Neuronal stem cell (in vitro differentiated cells): Measurements from ENCODE around the gene HAGHL.

Source experiments
- DNase-seq: peaks from one replicate; pipeline ENCODE4 v3.0.0-alpha.2; 2013; ENCODE audit warnings: low spot score
- H2AFZ ChIP-seq: one replicate; pipeline ENCODE4 v1.6.1; 2013; ENCODE audit warnings: mild to moderate bottlenecking, low read length, inconsistent platforms
- H2AK5ac ChIP-seq: 2 replicates; pipeline ENCODE4 v1.6.1; 2013; ENCODE audit warnings: low read depth, mild to moderate bottlenecking, inconsistent platforms, low read length, moderate library complexity, mixed read lengths
- H2BK120ac ChIP-seq: 2 replicates; pipeline ENCODE4 v1.6.1; 2013; ENCODE audit warnings: low read depth, mild to moderate bottlenecking, inconsistent platforms, low read length, moderate library complexity, mixed read lengths
- H2BK12ac ChIP-seq: one replicate; pipeline ENCODE4 v1.6.1; 2013; ENCODE audit warnings: low read length, inconsistent platforms
- H2BK15ac ChIP-seq: 2 replicates; pipeline ENCODE4 v1.6.1; 2013; ENCODE audit warnings: mild to moderate bottlenecking, low read length, inconsistent platforms, mixed read lengths
- H2BK5ac ChIP-seq: one replicate; pipeline ENCODE4 v1.6.1; 2013; ENCODE audit warnings: inconsistent platforms, mild to moderate bottlenecking, low read length, moderate library complexity
- H3K14ac ChIP-seq: one replicate; pipeline ENCODE4 v1.6.1; 2013; ENCODE audit warnings: low read length, inconsistent platforms
- H3K18ac ChIP-seq: 2 replicates; pipeline ENCODE4 v1.6.1; 2013; ENCODE audit warnings: low read length, inconsistent platforms
- H3K23ac ChIP-seq: 2 replicates; pipeline ENCODE4 v1.6.1; 2013; ENCODE audit warnings: low read depth, mild to moderate bottlenecking, mixed read lengths, low read length, inconsistent platforms; ENCODE audit not compliant: poor library complexity
- H3K27ac ChIP-seq: replicated peaks from 3 replicates; pipeline ENCODE4 v1.5.1; 2013; ENCODE audit warnings: low read length, inconsistent platforms
- H3K27me3 ChIP-seq, 3 experiments: 2 replicates each; pipeline ENCODE4 v1.6.1; 2013; ENCODE audit warnings: low read length in 3 of 3, mild to moderate bottlenecking in 2 of 3, inconsistent platforms in 1 of 3, low read depth in 1 of 3, mixed read lengths in 1 of 3, moderate library complexity in 1 of 3; ENCODE audit not compliant: control insufficient read depth in 3 of 3, insufficient read depth in 3 of 3
- H3K36me3 ChIP-seq, 2 donors: replicated peaks in 1 of 2; 2 replicates each; pipeline ENCODE4 v1.6.1; 2013; ENCODE audit warnings: low read length in 2 of 2; ENCODE audit not compliant: control insufficient read depth in 2 of 2, insufficient read depth in 2 of 2
- H3K4ac ChIP-seq: 2 replicates; pipeline ENCODE4 v1.6.1; 2013; ENCODE audit warnings: inconsistent platforms, mild to moderate bottlenecking, low read length, moderate library complexity
- H3K4me1 ChIP-seq, 2 donors: 1 replicate in 1 of 2; 2 replicates in 1 of 2; pipeline ENCODE4 v1.6.1; 2013; ENCODE audit warnings: low read length in 2 of 2, low read depth in 1 of 2; ENCODE audit not compliant: control insufficient read depth in 2 of 2, insufficient read depth in 1 of 2
- H3K4me2 ChIP-seq: one replicate; pipeline ENCODE4 v1.6.1; 2013; ENCODE audit warnings: mild to moderate bottlenecking, low read length, inconsistent platforms; ENCODE audit not compliant: insufficient read depth, poor library complexity, severe bottlenecking
- H3K4me3 ChIP-seq, 2 donors: 2 replicates each; pipeline ENCODE4 v1.5.1; 2013; ENCODE audit warnings: low read length in 2 of 2, mild to moderate bottlenecking in 2 of 2, inconsistent platforms in 1 of 2, moderate library complexity in 1 of 2
- H3K79me1 ChIP-seq: one replicate; pipeline ENCODE4 v1.6.1; 2013; ENCODE audit warnings: low read depth, mild to moderate bottlenecking, inconsistent platforms, low read length, moderate library complexity
- H3K9ac ChIP-seq: one replicate; pipeline ENCODE4 v1.6.1; 2013; ENCODE audit warnings: mild to moderate bottlenecking, low read depth, low read length, inconsistent platforms; ENCODE audit not compliant: poor library complexity
- H3K9me3 ChIP-seq, 2 donors: replicated peaks in 1 of 2; 2 replicates each; pipeline versions ENCODE3 to v1.6.1; 2013; ENCODE audit warnings: low read length in 2 of 2, mild to moderate bottlenecking in 2 of 2, inconsistent platforms in 1 of 2, low read depth in 1 of 2, mixed read lengths in 1 of 2, moderate library complexity in 1 of 2; ENCODE audit not compliant: control insufficient read depth in 2 of 2, insufficient read depth in 1 of 2
- H4K8ac ChIP-seq: one replicate; pipeline ENCODE4 v1.6.1; 2013; ENCODE audit warnings: low read depth, mild to moderate bottlenecking, inconsistent platforms, low read length, moderate library complexity
- H4K91ac ChIP-seq: one replicate; pipeline ENCODE4 v1.6.1; 2013; ENCODE audit warnings: low read length, low read depth, mild to moderate bottlenecking, inconsistent platforms; ENCODE audit not compliant: poor library complexity
- WGBS, 2 donors: extraction: QIAGEN DNeasy Blood & Tissue Kit; methylation state at CpG; one replicate each; pipeline ENCODE4 v1.1.7; 2013; ENCODE audit warnings: missing lambda C conversion rate in 2 of 2, mixed read lengths in 1 of 2; ENCODE audit not compliant: insufficient read length in 2 of 2, insufficient replicate concordance in 1 of 2; ENCODE audit errors: extremely low coverage in 2 of 2; 5-methylcytosine and 5-hydroxymethylcytosine counted together

HAGHL gene

GRCh38 chr16:706189-707061 lies 20.5 kb upstream of the HAGHL start:
- Histone ChIP-seq H3K4me3 (peak overlapping the region in 1 of 2 donors; percentile 30), H2AK5ac (peak overlapping the region; percentile 75), H3K27me3 (peaks cover 35 to 77% (median 39%) of the 10 kb centered on the region in 3 experiments), H2BK15ac (peak overlapping the region; percentile 58), H3K14ac (no peak overlapping the region), H3K4me2 (peak overlapping the region; percentile 69), H2AFZ (peak overlapping the region; percentile 75), H3K9ac (no peak overlapping the region), H3K36me3 (no peaks in the 10 kb centered on the region), H4K8ac (no peak overlapping the region), H3K18ac (peak overlapping the region; percentile 80), H3K27ac (no peak overlapping the region), H3K23ac (peak overlapping the region; percentile 73), H3K4me1 (peaks cover 17 to 48% of the 10 kb centered on the region in 2 donors), H2BK12ac (no peak overlapping the region), H2BK5ac (peak overlapping the region; percentile 75), H3K9me3 (no peaks in the 10 kb centered on the region), H3K4ac (no peak overlapping the region), H3K79me1 (peaks cover 2% of the 10 kb centered on the region), H4K91ac (no peak overlapping the region), H2BK120ac (no peak overlapping the region)
- DNase-seq, result no peak
- WGBS, 2 donors, result no CpG with 5 or more reads among the region's 49 CpGs

DNA sequence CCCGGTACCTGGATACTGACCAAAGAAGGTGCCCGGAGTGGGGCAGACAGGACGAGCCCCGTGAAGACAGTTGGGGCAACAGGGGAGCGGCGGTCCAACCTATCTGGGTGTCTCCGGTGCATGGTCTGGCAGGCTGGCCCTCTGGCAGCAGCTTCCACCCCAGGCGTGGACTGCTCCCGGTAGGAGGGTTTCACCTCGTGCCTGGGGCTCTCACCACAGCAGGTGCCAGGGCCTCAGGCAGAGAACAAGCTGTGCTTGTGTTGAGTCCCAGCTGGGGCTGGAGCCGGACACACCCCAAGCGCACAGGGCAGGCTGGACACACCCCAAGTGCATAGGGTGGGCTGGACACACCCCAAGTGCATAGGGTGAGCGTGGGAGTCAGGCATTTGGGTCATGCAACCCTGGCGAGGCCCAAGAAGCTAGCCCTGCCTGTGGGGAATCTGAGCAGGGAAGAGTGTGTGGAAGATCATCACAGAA lies 19.8 kb upstream of the HAGHL start:
- peaks cover 28 to 70% (median 32%) of the 10 kb centered on the region in 3 experiments for H3K27me3 ChIP-seq
- peaks cover 19 to 50% of the 10 kb centered on the region in 2 donors for H3K4me1 ChIP-seq
- no peak overlapping the region for H3K4me2 ChIP-seq
- no peak for DNase-seq
- no peak overlapping the region for H3K27ac ChIP-seq
- no peak overlapping the region for H4K91ac ChIP-seq
- peak overlapping the region; percentile 91 for H2BK120ac ChIP-seq
- H3K9me3 ChIP-seq, result no peaks in the 10 kb centered on the region
- H3K18ac ChIP-seq, result peak overlapping the region; percentile 64
- H3K9ac ChIP-seq, result peak overlapping the region; percentile 21
- no peaks in the 10 kb centered on the region for H3K36me3 ChIP-seq
- H2AFZ ChIP-seq, result no peak overlapping the region
- H3K4me3 ChIP-seq, result no peak overlapping the region
- peak overlapping the region; percentile 43 for H3K23ac ChIP-seq
- H4K8ac ChIP-seq, result no peak overlapping the region
- H3K4ac ChIP-seq, result peak overlapping the region; percentile 89
- H2BK12ac ChIP-seq, result peak overlapping the region; percentile 99
- no CpG with 5 or more reads among the region's 14 CpGs for WGBS, 2 donors
- H2AK5ac ChIP-seq, result peak overlapping the region; percentile 75
- peak overlapping the region; percentile 56 for H3K14ac ChIP-seq
- H3K79me1 ChIP-seq, result no peaks in the 10 kb centered on the region
- peak overlapping the region; percentile 58 for H2BK15ac ChIP-seq
- H2BK5ac ChIP-seq, result peak overlapping the region; percentile 24

- DNase-seq, result no peak
These were observed 18.9 kb upstream of the HAGHL start for GRCh38 chr16:708019-708418.

DNA sequence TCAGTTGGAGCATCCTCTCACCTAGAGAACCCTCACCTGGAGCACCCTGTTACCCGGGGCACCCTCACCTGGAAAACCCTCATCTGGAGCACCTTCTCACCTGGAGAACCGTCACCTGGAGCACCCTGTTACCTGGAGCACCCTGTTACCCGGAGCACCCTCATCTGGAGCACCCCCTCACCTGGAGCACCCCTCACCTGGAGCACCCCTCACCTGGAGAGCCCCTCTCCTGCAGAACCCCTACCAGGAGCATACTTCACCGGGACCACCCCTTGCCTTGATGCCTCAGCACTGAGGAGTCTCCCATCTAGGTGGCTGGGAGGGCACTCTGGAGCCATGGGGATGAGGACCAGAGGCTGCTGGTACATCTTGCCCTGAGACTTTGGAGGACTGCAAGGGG lies 17.9 kb upstream of the HAGHL start:
- Histone ChIP-seq H2BK120ac (no peak overlapping the region), H3K9me3 (no peaks in the 10 kb centered on the region), H3K36me3 (no peaks in the 10 kb centered on the region), H2AFZ (no peak overlapping the region), H2AK5ac (peak overlapping the region; percentile 36), H3K4me3 (peak overlapping the region in 1 of 2 donors; percentile 34), H3K9ac (no peak overlapping the region), H3K27me3 (peaks cover 16 to 56% (median 22%) of the 10 kb centered on the region in 3 experiments), H3K4ac (no peak overlapping the region), H3K18ac (peak overlapping the region; percentile 19), H3K14ac (peak overlapping the region; percentile 8), H4K8ac (no peak overlapping the region), H4K91ac (no peak overlapping the region), H3K23ac (no peak overlapping the region), H2BK15ac (no peak overlapping the region), H3K79me1 (no peaks in the 10 kb centered on the region), H2BK12ac (no peak overlapping the region), H3K4me2 (peak overlapping the region; percentile 11), H3K4me1 (peaks cover 19 to 52% of the 10 kb centered on the region in 2 donors), H3K27ac (no peak overlapping the region), H2BK5ac (no peak overlapping the region)
- no CpG with 5 or more reads among the region's 4 CpGs for WGBS, 2 donors
- DNase-seq, result no peak

More at GRCh38 chr16:708019-708418, 18.9 kb upstream of the HAGHL start:
- no peak overlapping the region for H2BK15ac ChIP-seq
- H3K79me1 ChIP-seq, result no peaks in the 10 kb centered on the region
- H3K9me3 ChIP-seq, result no peaks in the 10 kb centered on the region
- no peak overlapping the region for H3K27ac ChIP-seq
- H3K14ac ChIP-seq, result no peak overlapping the region
- peaks cover 19 to 50% of the 10 kb centered on the region in 2 donors for H3K4me1 ChIP-seq
- no peak overlapping the region for H2AFZ ChIP-seq
- no peak overlapping the region for H2AK5ac ChIP-seq
- H3K9ac ChIP-seq, result no peak overlapping the region
- peaks cover 21 to 62% (median 25%) of the 10 kb centered on the region in 3 experiments for H3K27me3 ChIP-seq
- H3K4ac ChIP-seq, result no peak overlapping the region
- WGBS, 2 donors, result no CpG with 5 or more reads among the region's 3 CpGs
- no peaks in the 10 kb centered on the region for H3K36me3 ChIP-seq
- H2BK5ac ChIP-seq, result no peak overlapping the region
- no peak overlapping the region for H2BK120ac ChIP-seq
- H3K23ac ChIP-seq, result no peak overlapping the region
- no peak overlapping the region for H2BK12ac ChIP-seq
- H3K4me2 ChIP-seq, result no peak overlapping the region
- no peak overlapping the region for H3K4me3 ChIP-seq
- no peak overlapping the region for H4K91ac ChIP-seq
- H3K18ac ChIP-seq, result no peak overlapping the region
- no peak overlapping the region for H4K8ac ChIP-seq
